Glomerular endothelial cell (primary cell): ENCODE results near the gene SCUBE1. TPM values are rescaled to one million over a fixed set of nuclear protein-coding genes. Genes with fewer than 3 reads are reported as not detected.

ENCODE experiments used
- DNase-seq: peaks from one replicate; pipeline ENCODE4 v3.0.0-alpha.2; 2011; ENCODE audit warnings: low read depth, low spot score; ENCODE audit errors: extremely low read depth
- total RNA-seq: library from RNA; depleted of rRNA; stranded (reverse); fragments of >200 nt; gene quantifications from 2 replicates; pipeline ENCODE4 v1.2.3, GENCODE V29; 2015

Gene SCUBE1
- 68.9 and 69.1 TPM in 2 replicates for total RNA-seq

DNA sequence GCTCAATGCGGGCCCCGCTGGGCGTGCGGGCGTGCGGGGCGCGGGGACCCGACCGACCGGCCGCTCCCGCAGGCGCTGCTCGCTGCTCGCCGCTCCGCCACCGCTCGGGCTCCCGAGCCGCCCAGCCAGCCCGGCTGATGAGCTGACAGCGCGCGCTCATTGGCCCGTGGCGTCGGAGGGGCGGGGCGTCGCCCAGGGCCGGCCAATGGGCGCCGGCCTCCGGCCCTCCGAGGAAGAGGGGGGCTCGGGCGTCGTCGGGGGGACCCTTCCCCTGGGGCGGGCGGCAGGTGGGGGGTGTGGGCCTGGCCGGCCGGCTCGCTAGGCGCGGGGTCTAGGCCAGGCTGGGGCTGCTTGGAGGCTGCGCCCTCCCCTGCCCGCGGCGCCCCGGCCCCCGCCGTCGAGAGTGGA lies at the start of gene SCUBE1:
Gene SCUBE1, minus strand, starts transcription at position 111 of the 408 bp plus-strand sequence. CDS start 111 bp downstream, outside the sequence.
- DNase-seq, result no peak

GRCh38 chr22:43392385-43392989 lies 49.3 kb upstream of the SCUBE1 start:
- DNase-seq, result no peak

- DNase-seq, result no peak
These were observed 48.1 kb upstream of the SCUBE1 start for GRCh38 chr22:43391306-43391705.

GRCh38 chr22:43390872-43391271 lies 47.7 kb upstream of the SCUBE1 start:
- DNase-seq, result no peak

DNA sequence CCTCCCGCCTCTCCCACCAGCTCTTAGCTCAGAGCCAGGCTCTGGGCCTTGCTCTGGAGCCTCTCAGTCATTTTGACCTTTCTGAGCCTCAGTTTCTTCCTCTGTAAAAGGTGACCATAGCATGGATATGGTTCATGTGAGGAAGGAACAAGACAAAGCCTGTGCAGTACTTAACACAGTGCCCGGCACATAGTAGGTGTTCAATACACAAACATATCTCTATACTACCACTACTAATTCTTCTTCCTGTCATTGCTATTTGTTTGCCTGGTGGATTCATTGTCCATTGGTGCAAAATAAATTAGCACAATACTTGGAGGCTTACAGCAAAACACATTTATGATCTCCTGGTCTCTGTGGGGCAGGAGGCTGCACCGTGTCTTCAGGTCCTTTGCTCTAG lies 47.0 kb upstream of the SCUBE1 start:
- no peak for DNase-seq

DNA sequence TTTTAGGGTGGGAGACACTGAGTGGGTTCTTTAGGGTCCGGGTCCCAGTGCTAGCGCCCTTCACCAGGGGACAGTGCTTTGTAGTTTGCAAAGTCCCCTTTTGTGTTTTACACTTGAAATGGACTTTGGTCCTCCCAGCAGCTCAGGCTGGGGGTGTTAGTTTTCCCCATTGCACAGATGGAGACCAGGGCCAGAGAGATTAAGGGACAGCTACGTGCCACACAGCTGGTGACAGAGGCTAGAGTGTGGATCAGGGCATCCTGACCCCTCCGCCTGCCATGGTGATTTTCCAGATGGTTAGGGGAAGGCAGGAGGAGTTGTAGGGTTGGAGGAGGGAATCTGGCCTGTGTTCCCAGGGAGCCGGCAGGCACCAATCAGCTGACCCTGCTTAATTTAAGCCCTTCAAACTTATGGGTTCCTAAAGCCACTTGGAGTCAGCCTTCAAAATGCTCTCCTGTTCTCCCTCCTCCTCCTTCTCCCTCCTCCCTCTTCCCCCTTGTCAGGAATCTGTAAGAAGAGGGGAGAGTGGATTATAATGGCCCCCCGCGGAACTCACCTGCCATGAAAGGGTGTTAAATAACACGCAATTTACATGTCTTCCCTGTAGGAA lies 46.2 kb upstream of the SCUBE1 start:
- no peak for DNase-seq

- DNase-seq, result no peak
These were observed 45.3 kb upstream of the SCUBE1 start for GRCh38 chr22:43388420-43388851.

DNA sequence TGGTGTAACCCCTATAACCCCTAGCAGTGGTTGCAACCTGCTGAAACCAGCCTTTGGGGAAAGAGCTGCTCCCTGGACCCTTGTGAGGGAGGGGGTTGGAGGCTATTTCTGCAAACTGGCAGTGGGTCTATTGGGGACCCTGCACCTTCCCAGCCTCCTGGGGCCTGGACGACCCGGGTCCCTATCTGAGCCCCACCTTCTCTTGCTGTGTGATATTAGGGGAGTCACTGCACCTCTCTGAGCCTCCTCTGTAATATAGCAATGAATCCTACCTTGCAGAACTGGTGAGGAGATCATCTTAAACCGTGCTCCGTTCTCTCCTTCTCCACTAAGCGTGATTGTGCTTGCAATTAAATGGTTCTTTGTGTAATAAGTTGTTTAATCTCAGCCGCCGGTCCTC lies 44.6 kb upstream of the SCUBE1 start:
- DNase-seq, result no peak

DNA sequence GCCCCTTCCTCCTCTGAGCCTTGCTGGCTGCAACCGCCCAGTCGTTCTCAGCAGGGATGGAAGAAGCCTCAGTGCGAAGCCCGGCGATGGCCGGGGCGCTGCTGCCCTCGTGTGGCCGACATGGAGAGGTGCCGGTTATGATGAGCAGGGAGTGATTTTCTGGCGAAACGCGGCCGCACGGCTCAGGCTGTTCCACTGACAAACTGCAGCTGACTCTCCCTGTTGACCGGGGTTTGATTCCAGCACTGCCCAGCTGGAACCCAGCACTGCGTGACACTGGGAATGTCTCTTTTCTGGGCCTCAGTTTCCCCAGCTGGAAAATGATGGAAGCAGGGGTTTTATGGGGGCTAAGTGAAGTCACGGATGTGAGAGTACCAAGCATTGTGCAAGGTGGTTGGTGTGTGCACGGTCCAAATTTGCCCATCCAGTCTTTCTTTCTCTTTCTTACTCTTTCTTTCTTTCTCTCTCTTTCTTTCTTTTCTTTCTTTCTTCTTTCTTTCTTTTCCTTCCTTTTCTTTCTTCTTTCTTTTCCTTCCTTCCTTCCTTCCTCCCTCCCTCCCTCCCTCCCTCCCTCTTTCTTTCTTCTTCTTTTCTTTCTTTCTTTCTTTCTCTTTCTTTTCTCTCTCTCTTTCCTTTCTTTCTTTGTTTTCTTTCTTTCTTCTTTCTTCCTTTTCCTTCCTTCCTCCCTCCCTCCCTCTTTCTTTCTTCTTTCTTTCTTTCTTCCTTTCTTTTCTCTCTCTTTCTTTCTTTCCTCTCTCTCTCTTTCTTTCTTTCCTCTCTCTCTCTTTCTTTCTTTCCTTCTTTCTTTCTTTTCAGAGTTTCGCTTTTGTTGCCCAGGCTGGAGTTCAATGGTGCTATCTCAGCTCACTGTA lies 42.8 kb upstream of the SCUBE1 start:
- peak; percentile 5 for DNase-seq

GRCh38 chr22:43384863-43385262 lies 41.7 kb upstream of the SCUBE1 start:
- no peak for DNase-seq

- no peak for DNase-seq
These were observed 38.5 kb upstream of the SCUBE1 start for GRCh38 chr22:43381693-43382092.

GRCh38 chr22:43377896-43378704 lies 34.9 kb upstream of the SCUBE1 start:
- DNase-seq, result no peak

- DNase-seq, result no peak
These were observed 34.4 kb upstream of the SCUBE1 start for GRCh38 chr22:43377548-43377895.

DNA sequence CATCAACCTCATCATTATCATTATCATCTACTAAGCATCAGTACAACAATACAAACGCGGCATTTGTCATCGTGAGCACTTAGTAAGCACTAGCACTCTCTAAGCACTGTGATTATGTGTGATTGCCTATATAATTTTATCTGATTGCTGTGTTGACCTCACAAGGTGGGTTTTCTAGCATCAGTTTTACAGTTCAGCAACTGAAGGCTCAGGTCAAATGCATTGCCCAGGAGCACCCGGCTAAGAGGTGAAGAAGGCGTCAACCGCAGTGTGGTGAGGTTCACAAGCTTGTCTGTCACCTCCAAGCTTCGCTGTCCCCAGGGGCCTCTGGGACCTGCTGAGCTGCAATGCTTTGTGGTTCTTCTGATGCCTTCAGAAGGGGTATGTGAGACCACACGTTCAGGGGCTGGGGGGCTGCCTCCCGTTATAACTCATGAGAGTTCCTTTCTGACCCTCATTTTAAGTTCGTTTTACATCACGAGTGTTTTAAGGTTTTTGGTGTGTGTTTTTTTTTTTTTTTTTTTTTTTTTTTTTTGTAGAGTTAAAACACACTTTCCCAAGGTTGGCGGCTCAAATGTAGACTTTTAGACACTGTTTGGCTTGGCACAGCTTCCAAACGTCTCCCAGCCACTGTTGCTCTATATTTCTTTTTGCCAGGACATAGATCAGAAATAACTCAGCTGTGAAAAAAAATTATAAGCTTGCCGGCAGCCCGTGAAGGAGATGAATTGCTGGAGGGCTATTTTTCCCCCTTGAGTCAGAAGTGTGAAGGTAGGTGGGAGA lies 33.8 kb upstream of the SCUBE1 start:
- no peak for DNase-seq

- DNase-seq, result no peak
These were observed 32.8 kb upstream of the SCUBE1 start for GRCh38 chr22:43375951-43376455.

DNA sequence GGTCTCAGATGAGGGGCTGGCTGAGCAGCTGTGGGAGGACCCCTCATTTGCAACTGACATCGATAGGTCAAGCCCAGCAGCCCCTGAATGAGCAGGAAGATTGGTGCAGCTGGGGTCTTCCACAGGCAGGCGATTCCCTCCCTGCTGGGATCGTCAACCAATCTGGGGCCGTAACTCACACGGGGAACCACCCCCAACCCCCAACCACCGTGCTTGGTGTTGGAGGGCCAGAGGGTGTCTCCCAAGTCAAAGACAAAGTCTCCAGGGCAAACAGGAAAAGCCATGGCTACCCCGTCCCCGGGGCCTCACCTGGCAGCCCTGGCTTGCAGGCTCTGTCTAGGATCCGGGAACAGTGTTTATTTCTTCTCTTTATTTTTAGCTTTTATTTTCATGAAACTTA lies 26.9 kb upstream of the SCUBE1 start:
- DNase-seq, result no peak

GRCh38 chr22:43365715-43366440 lies 22.7 kb upstream of the SCUBE1 start:
- no peak for DNase-seq

DNA sequence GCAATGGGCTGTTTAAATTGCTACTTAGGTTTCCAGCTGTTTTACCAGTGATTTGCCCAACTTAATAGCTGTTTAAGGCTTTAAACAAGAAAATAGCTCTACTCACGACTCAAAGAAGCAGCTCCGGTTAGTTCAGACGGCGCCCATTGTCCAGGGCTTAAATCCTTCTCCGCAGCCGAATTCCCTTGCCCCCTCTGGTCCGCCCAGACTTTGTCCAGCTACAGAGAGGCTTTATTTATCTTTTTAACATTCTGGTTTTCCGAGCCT lies 20.9 kb upstream of the SCUBE1 start:
- DNase-seq, result no peak

- DNase-seq, result no peak
These were observed 20.4 kb upstream of the SCUBE1 start for GRCh38 chr22:43363315-43364168.
